Activated CD8-positive, alpha-beta memory T cell treated with anti-CD3 and anti-CD28 coated beads, Interleukin-2, amount 10 ng/mL, durations not matched to agents 7 days and 5 days (primary cell): Measurements from ENCODE around the gene SRGAP1. TPM values are rescaled to one million over a fixed set of nuclear protein-coding genes. Genes with fewer than 3 reads are reported as not detected.
"Not testable (repeated sequence)": the region's sequence is repeated elsewhere in the genome, so short reads cannot be mapped to it uniquely, and the experiment has no call there.

Experiments used
- ATAC-seq: fragments of 150-1000 bp; cut with Tn5 transposase; one replicate; pipeline ENCODE4 v1.10.0; 2021; ENCODE audit warnings: moderate library complexity
- CTCF ChIA-PET: fragments of 350-600 bp; sonication (Branson Sonifier 250); formaldehyde crosslinking; loops from one replicate; lab custom pipeline; 2021; ENCODE audit warnings: antibody characterized with exemption; lab: Charles Lee
- DNase-seq: peaks from one replicate; pipeline ENCODE4 v3.0.0-alpha.2; 2020
- H3K27ac Mint-ChIP-seq: one replicate; pipeline ENCODE4 v1.8.0; 2021; ENCODE audit warnings: mild to moderate bottlenecking, mixed read lengths
- H3K27me3 Mint-ChIP-seq: one replicate; pipeline ENCODE4 v1.8.0; 2021; ENCODE audit warnings: mixed read lengths
- H3K36me3 Mint-ChIP-seq: one replicate; pipeline ENCODE4 v1.8.0; 2021; ENCODE audit warnings: mild to moderate bottlenecking, mixed read lengths
- H3K4me1 Mint-ChIP-seq: one replicate; pipeline ENCODE4 v1.8.0; 2021; ENCODE audit warnings: mixed read lengths
- H3K4me3 Mint-ChIP-seq: one replicate; pipeline ENCODE4 v1.8.0; 2021; ENCODE audit warnings: mild to moderate bottlenecking, moderate library complexity, mixed read lengths
- H3K9me3 Mint-ChIP-seq: one replicate; pipeline ENCODE4 v1.8.0; 2022; ENCODE audit warnings: low read depth, mixed read lengths
- total RNA-seq, 2 experiments: library from RNA; stranded (reverse); gene quantifications; one replicate each; pipeline ENCODE4 v1.2.3, GENCODE V29; 2021

Gene SRGAP1
- total RNA-seq, 2 experiments from 2014 or later, result 0.14 TPM; not detected in 1

GRCh38 chr12:63843721-63844390 lies 644 bp upstream of the SRGAP1 start:
- no peak overlapping the region for H3K27ac Mint-ChIP-seq
- H3K9me3 Mint-ChIP-seq, result no peaks in the 10 kb centered on the region
- H3K4me3 Mint-ChIP-seq, result peak overlapping the region; percentile 66
- peaks cover 30% of the 10 kb centered on the region for H3K27me3 Mint-ChIP-seq
- H3K36me3 Mint-ChIP-seq, result no peaks in the 10 kb centered on the region
- peaks cover 13% of the 10 kb centered on the region for H3K4me1 Mint-ChIP-seq
- peak; percentile 98 for ATAC-seq
- peak; percentile 86 for DNase-seq
- CTCF ChIA-PET, result interaction anchor here (0.9 to 3.0 kb wide), 11 partner anchors 10 to 560 kb away, joined by 3 to 18 read pairs (median 4); partner anchors contain the start of gene XPOT

DNA sequence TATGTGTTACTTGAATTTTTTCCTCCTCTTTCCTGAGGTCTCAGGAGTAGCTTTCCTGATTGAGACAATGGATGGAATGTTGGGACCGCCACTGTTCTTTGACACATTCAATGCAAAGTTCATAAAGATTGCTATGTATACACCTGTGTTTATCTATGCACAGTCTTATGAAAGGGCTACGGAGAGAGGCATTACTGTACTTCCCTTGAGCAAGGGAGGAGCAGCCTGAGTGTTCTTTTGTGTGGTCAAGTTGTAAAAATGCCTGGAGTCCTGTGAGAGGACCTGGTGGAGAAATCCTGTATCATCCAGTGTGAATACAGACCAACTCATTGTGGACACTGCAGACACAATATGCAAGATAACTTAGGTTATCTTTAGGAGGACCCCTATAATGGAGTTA lies 1.2 kb downstream of the SRGAP1 start:
- no peaks in the 10 kb centered on the region for H3K36me3 Mint-ChIP-seq
- ATAC-seq, result no peak
- no peak overlapping the region for H3K27ac Mint-ChIP-seq
- peaks cover 13% of the 10 kb centered on the region for H3K4me1 Mint-ChIP-seq
- no peak overlapping the region for H3K4me3 Mint-ChIP-seq
- no peaks in the 10 kb centered on the region for H3K9me3 Mint-ChIP-seq
- DNase-seq, result no peak
- CTCF ChIA-PET, result interaction anchor here (3.0 kb wide), 1 partner anchor 9 kb away, joined by 18 read pairs; no protein-coding TSS in a partner anchor
- H3K27me3 Mint-ChIP-seq, result peaks cover 30% of the 10 kb centered on the region

DNA sequence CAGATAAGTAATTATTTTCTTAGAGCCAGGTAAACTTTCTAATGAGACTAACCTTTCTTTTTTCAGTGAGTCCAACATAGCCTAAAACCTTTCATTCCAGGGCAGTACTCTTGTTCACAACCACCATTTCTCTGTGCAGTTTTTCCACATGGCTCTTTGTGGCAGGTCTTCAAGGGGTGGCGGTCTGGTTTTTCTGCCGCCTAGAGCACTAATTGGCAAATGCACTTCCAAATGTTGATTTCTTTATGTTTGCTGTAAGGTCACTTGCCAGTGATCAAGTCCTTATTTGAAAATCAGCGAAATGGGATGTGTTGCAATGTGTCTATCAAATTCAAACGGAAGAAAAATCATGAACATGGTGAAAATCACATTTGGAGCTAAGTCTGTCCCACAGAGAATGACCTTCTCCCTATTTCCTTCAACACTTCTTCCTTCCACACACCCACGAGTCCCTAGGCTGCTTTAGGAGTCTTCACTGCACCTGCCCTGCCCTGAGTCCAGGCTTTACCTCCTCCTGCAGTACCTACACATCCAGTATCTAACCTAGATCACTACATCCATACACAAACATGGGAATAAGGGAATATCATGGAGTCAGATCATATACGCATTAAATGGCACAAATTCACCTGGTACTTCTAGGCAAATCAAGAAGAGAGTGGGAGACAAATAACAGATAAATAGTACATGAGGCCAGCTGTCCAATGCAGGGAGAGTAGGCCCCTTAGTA lies 1.9 kb downstream of the SRGAP1 start:
- no peak overlapping the region for H3K27ac Mint-ChIP-seq
- DNase-seq (no peak), ATAC-seq (no peak)
- H3K36me3 Mint-ChIP-seq, result no peaks in the 10 kb centered on the region
- no peak overlapping the region for H3K4me3 Mint-ChIP-seq
- H3K27me3 Mint-ChIP-seq, result peaks cover 30% of the 10 kb centered on the region
- peaks cover 13% of the 10 kb centered on the region for H3K4me1 Mint-ChIP-seq
- CTCF ChIA-PET, result no interaction called here
- no peaks in the 10 kb centered on the region for H3K9me3 Mint-ChIP-seq

- Mint-ChIP-seq H3K4me1 (peaks cover 9% of the 10 kb centered on the region), H3K27ac (no peak overlapping the region), H3K9me3 (no peaks in the 10 kb centered on the region), H3K4me3 (no peak overlapping the region), H3K36me3 (no peaks in the 10 kb centered on the region), H3K27me3 (peaks cover 23% of the 10 kb centered on the region)
- CTCF ChIA-PET, result no interaction called here
- DNase-seq (no peak), ATAC-seq (no peak)
These were observed 4.0 kb downstream of the SRGAP1 start for GRCh38 chr12:63848450-63848849.

DNA sequence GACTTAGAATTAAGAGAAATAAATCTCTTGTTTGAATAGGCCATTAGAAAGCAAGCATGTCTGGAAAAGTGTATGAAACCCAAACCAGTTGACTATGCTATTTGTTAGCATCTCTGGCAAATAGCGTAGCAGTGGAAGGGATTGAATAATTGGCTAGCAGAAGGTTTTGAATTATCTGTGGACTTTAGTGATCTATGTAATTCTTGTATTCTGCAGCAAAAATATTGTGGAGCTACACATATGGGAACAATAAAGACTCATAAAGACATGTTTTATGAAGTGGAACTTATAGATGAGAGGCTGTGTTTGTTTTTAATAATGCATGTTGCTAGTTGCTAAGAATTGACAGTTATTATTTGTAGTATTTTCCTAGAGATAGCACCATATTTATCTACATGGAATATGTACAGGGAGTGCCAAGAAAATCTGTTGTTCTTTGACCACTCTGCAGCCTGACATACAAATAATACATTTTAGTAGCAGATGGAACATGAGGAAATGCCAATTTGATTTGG lies 4.7 kb downstream of the SRGAP1 start:
- no peak for ATAC-seq
- CTCF ChIA-PET, result no interaction called here
- DNase-seq, result no peak
- H3K4me1 Mint-ChIP-seq, result peaks cover 9% of the 10 kb centered on the region
- no peaks in the 10 kb centered on the region for H3K36me3 Mint-ChIP-seq
- H3K9me3 Mint-ChIP-seq, result no peaks in the 10 kb centered on the region
- H3K27me3 Mint-ChIP-seq, result peaks cover 23% of the 10 kb centered on the region
- no peak overlapping the region for H3K27ac Mint-ChIP-seq
- no peak overlapping the region for H3K4me3 Mint-ChIP-seq

DNA sequence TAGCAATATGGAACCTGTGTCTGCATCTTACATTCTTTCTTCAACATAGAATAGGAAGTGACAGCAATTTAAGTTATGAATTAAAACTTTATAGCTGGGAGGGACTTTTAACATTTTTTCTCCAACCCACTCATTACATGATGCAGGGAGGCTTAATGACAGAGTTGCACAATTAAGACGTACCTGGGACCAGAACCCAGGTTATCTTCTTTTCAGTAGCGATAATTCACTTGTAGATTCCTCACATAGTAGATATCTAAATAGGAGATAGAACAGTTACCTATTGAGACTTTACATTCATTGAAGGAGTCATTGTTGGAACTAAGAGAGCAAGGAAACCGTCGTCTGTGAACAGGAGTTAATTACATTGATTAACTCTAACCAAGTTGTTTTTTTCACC lies 5.1 kb downstream of the SRGAP1 start:
- Mint-ChIP-seq H3K9me3 (no peaks in the 10 kb centered on the region), H3K4me1 (peaks cover 7% of the 10 kb centered on the region), H3K27me3 (peaks cover 21% of the 10 kb centered on the region), H3K27ac (no peak overlapping the region), H3K36me3 (no peaks in the 10 kb centered on the region), H3K4me3 (no peak overlapping the region)
- CTCF ChIA-PET, result no interaction called here
- DNase-seq, result no peak
- no peak for ATAC-seq

GRCh38 chr12:63853978-63854377 lies 9.5 kb downstream of the SRGAP1 start:
- CTCF ChIA-PET, result interaction anchor here (4.6 kb wide), 1 partner anchor 10 kb away, joined by 18 read pairs; the partner anchor contains the start of gene SRGAP1
- Mint-ChIP-seq H3K27me3 (no peaks in the 10 kb centered on the region), H3K4me3 (no peak overlapping the region), H3K36me3 (no peaks in the 10 kb centered on the region), H3K4me1 (no peaks in the 10 kb centered on the region), H3K27ac (no peak overlapping the region), H3K9me3 (no peaks in the 10 kb centered on the region)
- DNase-seq (no peak), ATAC-seq (no peak)

GRCh38 chr12:63855299-63855698 lies 10.8 kb downstream of the SRGAP1 start:
- DNase-seq, result no peak
- no peak for ATAC-seq
- H3K4me1 Mint-ChIP-seq, result no peaks in the 10 kb centered on the region
- H3K27me3 Mint-ChIP-seq, result no peaks in the 10 kb centered on the region
- H3K9me3 Mint-ChIP-seq, result no peaks in the 10 kb centered on the region
- no peak overlapping the region for H3K27ac Mint-ChIP-seq
- no peak overlapping the region for H3K4me3 Mint-ChIP-seq
- CTCF ChIA-PET, result interaction anchor here (4.6 kb wide), 1 partner anchor 11 kb away, joined by 18 read pairs; the partner anchor contains the start of gene SRGAP1
- no peaks in the 10 kb centered on the region for H3K36me3 Mint-ChIP-seq

- H3K9me3 Mint-ChIP-seq, result no peaks in the 10 kb centered on the region
- DNase-seq, result no peak
- CTCF ChIA-PET, result no interaction called here
- H3K27me3 Mint-ChIP-seq, result no peaks in the 10 kb centered on the region
- H3K4me3 Mint-ChIP-seq, result no peak overlapping the region
- H3K27ac Mint-ChIP-seq, result no peak overlapping the region
- no peaks in the 10 kb centered on the region for H3K4me1 Mint-ChIP-seq
- no peak for ATAC-seq
- H3K36me3 Mint-ChIP-seq, result no peaks in the 10 kb centered on the region
These were observed 13.5 kb downstream of the SRGAP1 start for GRCh38 chr12:63857771-63858670.

GRCh38 chr12:63859880-63860279 lies 15.4 kb downstream of the SRGAP1 start:
- H3K4me1 Mint-ChIP-seq, DNase-seq, H3K36me3 Mint-ChIP-seq, H3K27ac Mint-ChIP-seq, H3K4me3 Mint-ChIP-seq, H3K27me3 Mint-ChIP-seq, H3K9me3 Mint-ChIP-seq, ATAC-seq: not testable (repeated sequence)
- CTCF ChIA-PET, result interaction anchor here (0.6 kb wide), 1 partner anchor 261 kb away, joined by 3 read pairs; no protein-coding TSS in a partner anchor

- Mint-ChIP-seq H3K4me1 (no peaks in the 10 kb centered on the region), H3K9me3 (no peaks in the 10 kb centered on the region), H3K36me3 (no peaks in the 10 kb centered on the region), H3K27ac (no peak overlapping the region), H3K4me3 (no peak overlapping the region), H3K27me3 (no peaks in the 10 kb centered on the region)
- CTCF ChIA-PET, result no interaction called here
- DNase-seq, result no peak
- no peak for ATAC-seq
These were observed 17.9 kb downstream of the SRGAP1 start for GRCh38 chr12:63862187-63862968.

GRCh38 chr12:63862969-63863230 lies 18.4 kb downstream of the SRGAP1 start:
- H3K27me3 Mint-ChIP-seq, result no peaks in the 10 kb centered on the region

More at GRCh38 chr12:63862969-63863230, 18.4 kb downstream of the SRGAP1 start:
- DNase-seq (no peak), ATAC-seq (no peak)
- CTCF ChIA-PET, result interaction anchor here (1.2 kb wide), 1 partner anchor 18 kb away, joined by 3 read pairs; the partner anchor contains the start of gene SRGAP1
- H3K4me1 Mint-ChIP-seq, result no peaks in the 10 kb centered on the region
- H3K4me3 Mint-ChIP-seq, result no peak overlapping the region
- no peaks in the 10 kb centered on the region for H3K36me3 Mint-ChIP-seq
- no peaks in the 10 kb centered on the region for H3K9me3 Mint-ChIP-seq
- H3K27ac Mint-ChIP-seq, result no peak overlapping the region
